ENCODE results near the gene HIRA. TPM values are rescaled to one million over a fixed set of nuclear protein-coding genes. Genes with fewer than 3 reads are reported as not detected.

The HIRA gene
- total and polyA plus RNA-seq, 2 of the 8 experiments (the other 6 are each of a cell fraction or from before 2014, with no cell fraction given): 34.9 to 67.2 TPM

DNA sequence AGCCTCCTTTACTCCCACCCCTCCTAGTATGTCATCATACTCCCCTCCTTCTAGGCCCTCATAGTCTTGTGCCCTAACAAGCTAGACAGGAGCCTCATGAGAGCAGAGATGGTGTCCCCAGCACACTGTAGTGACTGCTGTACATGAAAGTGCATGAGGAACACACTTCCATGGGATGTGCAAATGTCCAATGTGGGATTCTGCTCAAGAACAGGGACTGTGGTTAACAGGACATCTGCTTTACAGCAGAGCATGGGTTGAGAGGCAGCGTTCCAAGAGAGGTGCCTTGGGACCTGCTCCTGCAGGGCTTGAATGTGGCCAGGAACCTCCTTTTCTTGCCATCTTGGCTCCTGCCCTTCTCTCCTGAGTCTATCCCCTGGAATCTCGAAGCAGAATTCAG lies 45.3 kb downstream of the HIRA start:
- Histone ChIP-seq H3K36me3 (ENCODE audit: control insufficient read depth in 2 of 4, insufficient read depth in 4 of 4, low read length in 3 of 4) (peaks cover 29 to 90% (median 65%) of the 10 kb centered on the region in 4 experiments), H2AFZ (ENCODE audit: low read length) (no peak overlapping the region), H2BK20ac (ENCODE audit: low read length) (no peak overlapping the region)
- no peak for TF ChIP-seq CEBPB (IDR thresholded peaks at IDR 0.05; ENCODE audit: low read depth, low read length)
- no peak for TF ChIP-seq BCL11A (IDR thresholded peaks at IDR 0.05; ENCODE audit: low read depth in 2 of 2, low read length in 2 of 2)
- TF ChIP-seq KDM4A (IDR thresholded peaks at IDR 0.05; ENCODE audit: low read depth, low read length, severe bottlenecking): no peak
- TF ChIP-seq, protein P1, sequence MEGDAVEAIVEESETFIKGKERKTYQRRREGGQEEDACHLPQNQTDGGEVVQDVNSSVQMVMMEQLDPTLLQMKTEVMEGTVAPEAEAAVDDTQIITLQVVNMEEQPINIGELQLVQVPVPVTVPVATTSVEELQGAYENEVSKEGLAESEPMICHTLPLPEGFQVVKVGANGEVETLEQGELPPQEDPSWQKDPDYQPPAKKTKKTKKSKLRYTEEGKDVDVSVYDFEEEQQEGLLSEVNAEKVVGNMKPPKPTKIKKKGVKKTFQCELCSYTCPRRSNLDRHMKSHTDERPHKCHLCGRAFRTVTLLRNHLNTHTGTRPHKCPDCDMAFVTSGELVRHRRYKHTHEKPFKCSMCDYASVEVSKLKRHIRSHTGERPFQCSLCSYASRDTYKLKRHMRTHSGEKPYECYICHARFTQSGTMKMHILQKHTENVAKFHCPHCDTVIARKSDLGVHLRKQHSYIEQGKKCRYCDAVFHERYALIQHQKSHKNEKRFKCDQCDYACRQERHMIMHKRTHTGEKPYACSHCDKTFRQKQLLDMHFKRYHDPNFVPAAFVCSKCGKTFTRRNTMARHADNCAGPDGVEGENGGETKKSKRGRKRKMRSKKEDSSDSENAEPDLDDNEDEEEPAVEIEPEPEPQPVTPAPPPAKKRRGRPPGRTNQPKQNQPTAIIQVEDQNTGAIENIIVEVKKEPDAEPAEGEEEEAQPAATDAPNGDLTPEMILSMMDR (IDR thresholded peaks at IDR 0.05; ENCODE audit: control extremely low read depth in 1 of 3, insufficient read depth in 1 of 3, low read depth in 1 of 3, low read length in 3 of 3): no peak
- TF ChIP-seq GTF2F1 (IDR thresholded peaks at IDR 0.05; ENCODE audit: borderline replicate concordance, low read depth, low read length): no peak
- no peak for TF ChIP-seq GABPA (IDR thresholded peaks at IDR 0.05; ENCODE audit: borderline replicate concordance, insufficient read depth, low read length)
- no peak for TF ChIP-seq SP4 (IDR thresholded peaks at IDR 0.05; ENCODE audit: low read length)
- TF ChIP-seq ZNF274 (IDR thresholded peaks at IDR 0.05; ENCODE audit: borderline replicate concordance, extremely low read depth, low read length): no peak
- no peak for TF ChIP-seq SAP30 (IDR thresholded peaks at IDR 0.05; ENCODE audit: insufficient read depth, insufficient replicate concordance, low read length)
- no peak for TF ChIP-seq HDAC2 (IDR thresholded peaks at IDR 0.05; ENCODE audit: borderline replicate concordance in 1 of 2, low read depth in 2 of 2, low read length in 2 of 2)
- no peak for TF ChIP-seq MAFK (IDR thresholded peaks at IDR 0.05; ENCODE audit: low read depth, low read length)

More for the DNA sequence above, 45.3 kb downstream of the HIRA start:
- Histone ChIP-seq H2BK15ac (ENCODE audit: low read length) (no peak overlapping the region), H4K20me1 (replicated peaks in 1 of 2; ENCODE audit: control insufficient read depth in 1 of 2, insufficient read depth in 2 of 2, low read length in 2 of 2) (peaks cover 0 to 6% of the 10 kb centered on the region in 2 experiments), H3K9me3 (ENCODE audit: insufficient read depth in 2 of 2, low read depth in 1 of 2, low read length in 1 of 2) (no peaks in the 10 kb centered on the region), H2BK5ac (ENCODE audit: low read depth, low read length) (no peak overlapping the region), H3K27ac (ENCODE audit: low read depth, low read length) (no peak overlapping the region), H3K23me2 (ENCODE audit: low read depth, low read length) (no peaks in the 10 kb centered on the region), H2BK12ac (ENCODE audit: low read depth, low read length) (no peak overlapping the region), H3K9ac (replicated peaks in 1 of 4; ENCODE audit: extremely low read depth in 1 of 4, low read depth in 3 of 4, low read length in 3 of 4) (no peak overlapping the region), H4K8ac (ENCODE audit: extremely low read depth, insufficient read depth, low read length) (no peak overlapping the region), H3K79me2 (ENCODE audit: control insufficient read depth in 1 of 2, insufficient read depth in 2 of 2, low read length in 2 of 2) (no peaks in the 10 kb centered on the region), H3K27me3 (replicated peaks in 1 of 4; ENCODE audit: control insufficient read depth in 3 of 4, extremely low read depth in 1 of 4, insufficient read depth in 3 of 4, low read length in 3 of 4) (no peaks in the 10 kb centered on the region), H3K56ac (replicated peaks; ENCODE audit: insufficient read length, low read depth, low read length) (no peak overlapping the region), H3K14ac (ENCODE audit: insufficient read length) (no peak overlapping the region), H3K4me2 (ENCODE audit: insufficient read depth in 1 of 2, low read depth in 2 of 2, low read length in 2 of 2) (no peak overlapping the region), H4K91ac (replicated peaks; ENCODE audit: insufficient read length, low read length) (no peak overlapping the region), H2AK5ac (ENCODE audit: low read depth, low read length) (no peak overlapping the region), H3K23ac (ENCODE audit: insufficient read length) (no peak overlapping the region), H3K4ac (replicated peaks; ENCODE audit: insufficient read length, low read depth, low read length) (no peak overlapping the region), H4K5ac (ENCODE audit: insufficient read length, low read depth, low read length) (no peak overlapping the region), H3K4me1 (replicated peaks in 1 of 4; ENCODE audit: control insufficient read depth in 3 of 4, insufficient read depth in 4 of 4, low read length in 3 of 4) (no peaks in the 10 kb centered on the region), H3K4me3 (ENCODE audit: extremely low read depth in 1 of 4, insufficient read depth in 2 of 4, low read depth in 3 of 4, low read length in 4 of 4) (no peak overlapping the region), H3K79me1 (ENCODE audit: low read depth, low read length) (no peaks in the 10 kb centered on the region), H3K18ac (ENCODE audit: extremely low read depth, low read length) (no peak overlapping the region), H2BK120ac (replicated peaks; ENCODE audit: low read depth, low read length) (no peak overlapping the region)
- FAIRE-seq (no peak), DNase-seq (ENCODE audit: low read depth in 1 of 2, low spot score in 2 of 2) (no peak)
- CTCF ChIA-PET (ENCODE audit: partially characterized antibody): interaction anchor here (1.1 kb wide), 1 partner anchor 18 kb away, joined by 3 read pairs; no protein-coding TSS in a partner anchor
- 83% methylated on average over 2 of the region's 2 CpGs; no CpG with 5 or more reads in 1 of the 2 experiments for WGBS, 2 experiments (ENCODE audit: extremely low coverage in 1 of 2, insufficient coverage in 1 of 2, insufficient read length in 1 of 2, insufficient replicate concordance in 2 of 2, low coverage in 1 of 2, low lambda C conversion rate in 2 of 2, missing lambda C conversion rate in 1 of 2)
- POLR2A ChIA-PET (ENCODE audit: partially characterized antibody): interaction anchor here (2.8 kb wide), 1 partner anchor 10 kb away, joined by 9 read pairs; no protein-coding TSS in a partner anchor
